ENCODE measurements around the gene MAP3K9. TPM values are rescaled to one million over a fixed set of nuclear protein-coding genes. Genes with fewer than 3 reads are reported as not detected.

The MAP3K9 gene
- total and polyA plus RNA-seq, 4 donors = 2.3 to 14.0 (median 4.3) TPM

- TF ChIP-seq CTCF (IDR thresholded peaks at IDR 0.05; ENCODE audit: control extremely low read depth, extremely low read depth) = no peak
- Histone ChIP-seq H3K4me1 (ENCODE audit: control insufficient read depth in 5 of 5, insufficient read depth in 5 of 5, low read length in 5 of 5) (peaks cover 0 to 6% (median 1%) of the 10 kb centered on the region in 5 donors), H3K4me3 (no peak overlapping the region), H3K9ac (ENCODE audit: insufficient read depth in 1 of 2, low read length in 2 of 2) (no peak overlapping the region), H3K27me3 (ENCODE audit: control insufficient read depth in 3 of 3, insufficient read depth in 3 of 3, low read length in 2 of 3) (peaks cover 0 to 2% (median 0%) of the 10 kb centered on the region in 3 donors), H3K36me3 (ENCODE audit: control insufficient read depth in 4 of 4, insufficient read depth in 4 of 4, low read length in 4 of 4) (no peaks in the 10 kb centered on the region), H3K9me3 (ENCODE audit: control insufficient read depth in 4 of 4, insufficient read depth in 3 of 4, low read length in 3 of 4) (no peaks in the 10 kb centered on the region), H3K27ac (ENCODE audit: low read depth in 1 of 2, low read length in 1 of 2) (no peak overlapping the region)
- ATAC-seq (ENCODE audit: insufficient read depth, low FRiP score) (no peak), DNase-seq (no peak)
- WGBS, 2 donors = 37 to 70% methylated on average over 5 of the region's 5 CpGs
These were observed 92.8 kb downstream of the MAP3K9 start for GRCh38 chr14:70716483-70716882.

GRCh38 chr14:70714055-70714550, 95.2 kb downstream of the MAP3K9 start:
- Histone ChIP-seq H3K9ac (ENCODE audit: insufficient read depth in 1 of 2, low read length in 2 of 2) (no peak overlapping the region), H3K36me3 (ENCODE audit: control insufficient read depth in 4 of 4, insufficient read depth in 4 of 4, low read length in 4 of 4) (no peaks in the 10 kb centered on the region), H3K9me3 (ENCODE audit: control insufficient read depth in 4 of 4, insufficient read depth in 3 of 4, low read length in 3 of 4) (no peaks in the 10 kb centered on the region), H3K4me3 (no peak overlapping the region), H3K27me3 (ENCODE audit: control insufficient read depth in 3 of 3, insufficient read depth in 3 of 3, low read length in 2 of 3) (peaks cover 0 to 2% (median 0%) of the 10 kb centered on the region in 3 donors), H3K27ac (ENCODE audit: low read depth in 1 of 2, low read length in 1 of 2) (no peak overlapping the region), H3K4me1 (ENCODE audit: control insufficient read depth in 5 of 5, insufficient read depth in 5 of 5, low read length in 5 of 5) (peaks cover 0 to 6% (median 1%) of the 10 kb centered on the region in 5 donors)
- WGBS, 2 donors = 19 to 24% methylated on average over 8 of the region's 8 CpGs
- ATAC-seq (ENCODE audit: insufficient read depth, low FRiP score) (no peak), DNase-seq (peak; percentile 37 to 81 (median 75))
- TF ChIP-seq CTCF (IDR thresholded peaks at IDR 0.05; ENCODE audit: control extremely low read depth, extremely low read depth) = no peak

- no peak overlapping the region for H3K4me3 ChIP-seq
- WGBS, 2 donors = 28 to 47% methylated on average over 3 of the region's 3 CpGs
- DNase-seq (no peak), ATAC-seq (ENCODE audit: insufficient read depth, low FRiP score) (no peak)
- H3K36me3 ChIP-seq (ENCODE audit: control insufficient read depth in 4 of 4, insufficient read depth in 4 of 4, low read length in 4 of 4) = no peaks in the 10 kb centered on the region
- H3K27ac ChIP-seq (ENCODE audit: low read depth in 1 of 2, low read length in 1 of 2) = peak overlapping the region in 1 of 2 donors; percentile 54
- H3K27me3 ChIP-seq (ENCODE audit: control insufficient read depth in 3 of 3, insufficient read depth in 3 of 3, low read length in 2 of 3) = peaks cover 0 to 2% (median 0%) of the 10 kb centered on the region in 3 donors
- no peaks in the 10 kb centered on the region for H3K9me3 ChIP-seq (ENCODE audit: control insufficient read depth in 4 of 4, insufficient read depth in 3 of 4, low read length in 3 of 4)
- peaks cover 0 to 5% (median 1%) of the 10 kb centered on the region in 5 donors for H3K4me1 ChIP-seq (ENCODE audit: control insufficient read depth in 5 of 5, insufficient read depth in 5 of 5, low read length in 5 of 5)
- TF ChIP-seq CTCF (IDR thresholded peaks at IDR 0.05; ENCODE audit: control extremely low read depth, extremely low read depth) = no peak
- H3K9ac ChIP-seq (ENCODE audit: insufficient read depth in 1 of 2, low read length in 2 of 2) = no peak overlapping the region
These were observed 95.8 kb downstream of the MAP3K9 start for GRCh38 chr14:70713511-70713916.

- Histone ChIP-seq H3K36me3 (ENCODE audit: control insufficient read depth in 4 of 4, insufficient read depth in 4 of 4, low read length in 4 of 4) (no peaks in the 10 kb centered on the region), H3K9me3 (ENCODE audit: control insufficient read depth in 4 of 4, insufficient read depth in 3 of 4, low read length in 3 of 4) (no peaks in the 10 kb centered on the region), H3K27me3 (ENCODE audit: control insufficient read depth in 3 of 3, insufficient read depth in 3 of 3, low read length in 2 of 3) (peaks cover 0 to 2% (median 0%) of the 10 kb centered on the region in 3 donors), H3K4me1 (ENCODE audit: control insufficient read depth in 5 of 5, insufficient read depth in 5 of 5, low read length in 5 of 5) (peaks cover 0 to 5% (median 0%) of the 10 kb centered on the region in 5 donors), H3K4me3 (no peak overlapping the region), H3K9ac (ENCODE audit: insufficient read depth in 1 of 2, low read length in 2 of 2) (no peak overlapping the region), H3K27ac (ENCODE audit: low read depth in 1 of 2, low read length in 1 of 2) (no peak overlapping the region)
- 69 to 71% methylated on average over 4 of the region's 4 CpGs for WGBS, 2 donors
- no peak for ATAC-seq (ENCODE audit: insufficient read depth, low FRiP score)
- no peak for TF ChIP-seq CTCF (IDR thresholded peaks at IDR 0.05; ENCODE audit: control extremely low read depth, extremely low read depth)
- DNase-seq = no peak
These were observed 96.2 kb downstream of the MAP3K9 start for GRCh38 chr14:70713096-70713495.

All from lung (tissue), 12 donors.